HL-60 (cell line): Measurements from ENCODE around the gene IFRD1.
A peak's percentile ranks its signal among the peaks of the same experiment; 100 is the strongest.
"Not testable (repeated sequence)": the region's sequence is repeated elsewhere in the genome, so short reads cannot be mapped to it uniquely, and the experiment has no call there.

Experiments
- DNase-seq, 2 experiments: peaks; one replicate each; pipeline ENCODE4 v3.0.0-alpha.2; 2010 to 2020; ENCODE audit warnings: low read depth in 1 of 2, low spot score in 1 of 2
- H3K27ac ChIP-seq: fragments of 250-450 bp; sonication (Bioruptor Pico); replicated peaks from 2 replicates; pipeline ENCODE4 v1.5.1; 2020; ENCODE audit warnings: mild to moderate bottlenecking, moderate library complexity
- H3K27me3 ChIP-seq: fragments of 250-450 bp; sonication (Bioruptor Pico); 2 replicates; pipeline ENCODE4 v1.5.1; 2021; ENCODE audit warnings: mild to moderate bottlenecking, moderate library complexity; ENCODE audit not compliant: insufficient read depth, poor library complexity, severe bottlenecking
- H3K4me3 ChIP-seq: replicated peaks from 2 replicates; pipeline ENCODE4 v1.5.1; 2011; ENCODE audit warnings: mild to moderate bottlenecking, control low read depth, low read length; ENCODE audit not compliant: insufficient read depth
- CTCF ChIP-seq: IDR thresholded peaks from one replicate; pipeline ENCODE4 v1.5.1; 2011; ENCODE audit warnings: low read length, control low read depth, inconsistent platforms; ENCODE audit not compliant: insufficient read depth
- GABPA ChIP-seq: IDR thresholded peaks from 2 replicates; pipeline ENCODE4 v1.6.1; 2012; ENCODE audit warnings: low read depth
- POLR2AphosphoS5 ChIP-seq: IDR thresholded peaks from 2 replicates; pipeline ENCODE4 v1.6.1; 2012; ENCODE audit warnings: low read depth
- REST ChIP-seq: IDR thresholded peaks from 2 replicates; pipeline ENCODE4 v1.6.1; 2012; ENCODE audit warnings: low read depth; ENCODE audit not compliant: insufficient replicate concordance
- SPI1 ChIP-seq: IDR thresholded peaks from 2 replicates; pipeline ENCODE4 v1.6.1; 2012; ENCODE audit warnings: low read depth, mild to moderate bottlenecking, borderline replicate concordance

Gene IFRD1

GRCh38 chr7:112450807-112451761 is 824 bp downstream of the IFRD1 start:
- DNase-seq = peak; percentile 76 to 95
- Histone ChIP-seq H3K27me3 (no peaks in the 10 kb centered on the region), H3K4me3 (peak overlapping the region; percentile 76), H3K27ac (peak overlapping the region; percentile 89)
- no peak for TF ChIP-seq CTCF
- no peak for TF ChIP-seq SPI1
- no peak for TF ChIP-seq POLR2AphosphoS5
- no peak for TF ChIP-seq REST
- TF ChIP-seq GABPA = no peak

GRCh38 chr7:112452102-112452888 is 2.0 kb downstream of the IFRD1 start:
- no peak for TF ChIP-seq POLR2AphosphoS5
- TF ChIP-seq SPI1 = no peak
- no peak for TF ChIP-seq REST
- TF ChIP-seq CTCF = no peak
- TF ChIP-seq GABPA = no peak
- peak in 1 of 2 experiments; percentile 32 for DNase-seq
- Histone ChIP-seq H3K4me3 (peak overlapping the region; percentile 76), H3K27me3 (no peaks in the 10 kb centered on the region), H3K27ac (peak overlapping the region; percentile 89; the same call in 1 of the 2 replicates)

GRCh38 chr7:112453505-112454171 is 3.4 kb downstream of the IFRD1 start:
- Histone ChIP-seq H3K4me3 (no peak overlapping the region), H3K27me3 (no peaks in the 10 kb centered on the region), H3K27ac (no peak overlapping the region)
- DNase-seq = no peak
- no peak for TF ChIP-seq REST
- no peak for TF ChIP-seq CTCF
- no peak for TF ChIP-seq POLR2AphosphoS5
- TF ChIP-seq GABPA = no peak
- no peak for TF ChIP-seq SPI1

GRCh38 chr7:112454191-112454590 is 3.9 kb downstream of the IFRD1 start:
- DNase-seq, H3K4me3 ChIP-seq, H3K27me3 ChIP-seq, H3K27ac ChIP-seq: not testable (repeated sequence)
